A375 (cell line): ENCODE measurements around the gene CHSY1. TPM values are rescaled to one million over a fixed set of nuclear protein-coding genes. Genes with fewer than 3 reads are reported as not detected.

Experiments used
- total RNA-seq: library from RNA; depleted of rRNA; stranded (reverse); fragments of >200 nt; shearing (Covaris generic); gene quantifications from 2 replicates; pipeline ENCODE4 v1.2.3, GENCODE V29; 2014; rRNA removed

The CHSY1 gene, protein sequence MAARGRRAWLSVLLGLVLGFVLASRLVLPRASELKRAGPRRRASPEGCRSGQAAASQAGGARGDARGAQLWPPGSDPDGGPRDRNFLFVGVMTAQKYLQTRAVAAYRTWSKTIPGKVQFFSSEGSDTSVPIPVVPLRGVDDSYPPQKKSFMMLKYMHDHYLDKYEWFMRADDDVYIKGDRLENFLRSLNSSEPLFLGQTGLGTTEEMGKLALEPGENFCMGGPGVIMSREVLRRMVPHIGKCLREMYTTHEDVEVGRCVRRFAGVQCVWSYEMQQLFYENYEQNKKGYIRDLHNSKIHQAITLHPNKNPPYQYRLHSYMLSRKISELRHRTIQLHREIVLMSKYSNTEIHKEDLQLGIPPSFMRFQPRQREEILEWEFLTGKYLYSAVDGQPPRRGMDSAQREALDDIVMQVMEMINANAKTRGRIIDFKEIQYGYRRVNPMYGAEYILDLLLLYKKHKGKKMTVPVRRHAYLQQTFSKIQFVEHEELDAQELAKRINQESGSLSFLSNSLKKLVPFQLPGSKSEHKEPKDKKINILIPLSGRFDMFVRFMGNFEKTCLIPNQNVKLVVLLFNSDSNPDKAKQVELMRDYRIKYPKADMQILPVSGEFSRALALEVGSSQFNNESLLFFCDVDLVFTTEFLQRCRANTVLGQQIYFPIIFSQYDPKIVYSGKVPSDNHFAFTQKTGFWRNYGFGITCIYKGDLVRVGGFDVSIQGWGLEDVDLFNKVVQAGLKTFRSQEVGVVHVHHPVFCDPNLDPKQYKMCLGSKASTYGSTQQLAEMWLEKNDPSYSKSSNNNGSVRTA
- 38.2 and 40.0 TPM in 2 replicates for total RNA-seq

DNA sequence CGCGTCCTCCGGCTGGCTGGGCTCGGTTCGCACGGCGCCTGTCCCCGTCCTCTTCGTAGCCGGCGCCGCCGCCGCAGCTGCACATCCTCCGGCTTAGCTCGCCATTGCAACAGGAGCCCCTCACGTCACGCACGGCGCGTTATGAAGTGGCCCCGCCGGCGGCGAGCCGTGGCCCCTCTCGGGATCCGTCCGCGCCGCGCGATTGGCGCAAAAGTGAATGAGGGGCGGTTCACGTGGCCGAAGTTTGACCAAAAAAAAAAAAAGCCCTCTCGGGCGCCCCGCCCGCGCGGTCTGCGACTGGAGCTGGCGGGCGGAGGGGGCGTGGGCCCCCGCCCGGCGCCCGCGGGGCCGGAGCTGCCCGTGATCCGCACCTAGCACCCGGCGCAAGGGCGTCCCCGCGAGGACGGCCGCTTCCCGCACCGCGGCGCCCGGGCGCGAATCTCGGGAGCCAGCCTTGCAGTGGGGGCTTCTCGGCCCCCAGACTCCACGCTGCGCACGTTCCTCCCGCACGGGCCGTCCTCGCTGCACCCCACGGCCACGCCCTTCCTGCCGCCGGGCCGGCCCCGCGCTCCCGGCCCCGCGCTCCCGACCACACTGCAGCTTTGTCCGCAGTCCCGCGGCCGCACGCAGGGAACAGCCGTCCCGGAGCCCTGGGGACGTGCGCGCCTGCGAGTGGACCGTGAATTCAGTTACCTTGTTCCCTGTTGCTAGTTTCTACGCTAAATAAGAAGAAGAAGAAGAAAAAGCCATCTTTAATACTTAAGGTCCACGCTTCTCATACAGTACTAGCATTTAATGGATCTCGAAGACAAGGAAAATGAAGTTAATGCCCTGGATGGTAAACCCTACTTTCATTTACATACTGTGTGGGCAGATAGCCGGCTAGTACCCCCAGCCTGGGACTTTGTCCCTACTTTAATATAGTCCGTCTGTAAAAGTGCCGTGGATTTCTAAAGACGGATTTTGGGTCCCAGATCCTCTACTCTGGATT lies at the start of gene CHSY1:
Gene CHSY1 (minus strand): TSS at position 219 of the 991 bp plus-strand sequence. CDS start 592 bp downstream, outside the sequence.

DNA sequence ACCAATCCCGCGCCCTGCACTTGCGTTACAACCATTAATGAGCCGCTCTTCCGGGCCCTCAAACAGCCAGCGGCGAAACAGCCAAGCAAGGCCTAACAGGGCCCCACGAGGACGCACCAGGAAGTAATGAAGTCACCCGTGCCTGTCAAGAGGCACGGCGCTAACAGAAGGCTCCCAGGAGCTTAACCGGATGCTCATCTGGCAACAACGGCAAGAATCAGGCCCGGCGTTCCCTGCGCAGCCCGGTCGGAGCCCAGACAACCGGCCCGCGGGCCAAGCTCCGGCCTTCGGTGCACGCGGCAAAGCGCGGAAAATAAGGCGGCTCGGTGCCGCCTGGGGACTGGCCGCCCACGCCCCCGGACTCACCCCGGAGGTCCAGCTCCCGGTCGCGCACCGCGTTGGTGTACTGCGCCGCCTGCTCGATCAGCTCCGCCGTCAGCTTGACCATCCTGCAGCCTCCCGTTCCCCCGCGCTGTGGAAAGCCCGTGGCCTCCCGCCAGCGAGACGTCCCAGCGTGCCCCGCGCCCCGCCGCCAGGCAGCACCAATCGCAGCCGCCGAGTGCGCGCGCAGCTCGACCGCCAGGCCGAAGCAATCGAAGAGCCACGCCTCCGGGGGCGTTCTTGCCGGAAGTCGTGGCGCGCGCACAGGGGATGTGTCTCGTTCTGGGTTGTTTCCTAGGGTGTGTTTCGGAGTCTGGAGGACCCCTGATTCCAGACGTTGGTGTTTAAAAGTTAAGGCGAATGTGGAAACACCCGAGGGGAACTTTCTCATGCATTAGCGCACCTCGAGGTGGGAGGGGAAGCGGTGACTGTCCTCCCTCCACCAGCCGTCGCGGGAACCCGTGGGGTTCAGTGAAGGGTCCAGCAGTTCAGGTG lies 43.1 kb upstream of the CHSY1 start, which contains the start of gene SNRPA1:
Gene SNRPA1 (minus strand): TSS at position 518 of the 876 bp plus-strand sequence. CDS start 70 bp downstream, at position 448.

DNA sequence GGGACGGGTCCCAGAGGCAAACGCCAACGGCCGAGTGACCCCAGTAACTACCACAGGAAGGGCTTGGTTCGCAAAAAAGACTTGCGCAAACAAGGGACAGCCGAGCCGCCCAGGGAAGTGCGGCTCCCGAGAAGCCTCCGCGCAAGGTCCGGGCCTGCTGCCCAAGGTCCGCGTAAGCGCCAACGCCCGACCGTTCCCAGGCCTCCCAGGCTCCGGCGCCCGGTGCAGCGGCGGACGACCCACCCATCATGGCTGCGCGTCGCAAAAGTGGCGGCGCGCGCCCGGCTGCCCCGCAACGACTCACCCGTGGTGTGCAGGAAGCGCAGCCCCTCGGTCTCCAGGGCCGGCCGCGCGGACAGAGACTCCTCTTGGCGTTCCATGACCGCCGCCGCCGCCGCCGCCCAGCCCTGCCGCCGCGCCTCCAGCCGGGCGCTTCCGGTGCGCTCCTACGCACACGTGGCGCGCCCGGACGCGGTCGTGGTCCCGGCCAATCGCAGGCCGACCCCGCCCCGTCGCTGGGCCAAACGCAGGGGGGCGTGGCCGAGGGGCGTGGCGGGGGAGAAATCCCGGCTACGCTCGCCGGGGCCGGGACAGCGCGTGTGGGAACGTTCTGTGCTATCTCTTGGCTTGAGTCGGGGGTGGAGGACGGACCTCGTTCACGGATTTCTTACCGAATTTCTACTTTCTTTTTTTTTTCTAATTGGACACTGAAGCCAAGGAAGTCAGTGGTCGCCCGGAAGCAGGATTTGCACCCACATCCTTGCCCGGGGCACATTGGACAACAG lies 25.4 kb upstream of the CHSY1 start, which contains the start of gene SELENOS:
Gene SELENOS (minus strand): TSS at position 448 of the 785 bp plus-strand sequence. CDS start 68 bp downstream, at position 380.

Other genes starting within 250 kb of the CHSY1 start
- 62.1 and 71.5 TPM in 2 replicates for gene SELENOS, start 25.4 kb upstream of the CHSY1 start, total RNA-seq
- gene SNRPA1, start 43.2 kb upstream of the CHSY1 start, total RNA-seq = 77.6 and 86.4 TPM in 2 replicates
- gene PCSK6, start 237.7 kb upstream of the CHSY1 start, total RNA-seq = 1.2 and 1.5 TPM in 2 replicates